HEK293 (cell line): ENCODE measurements around the gene LMO1.

Source experiments
- CTCF ChIA-PET: fragments of 350-600 bp; formaldehyde crosslinking; extraction: SDS; loops from one replicate; lab custom pipeline; 2021; ENCODE audit warnings: antibody characterized with exemption; lab: Yijun Ruan, JAX
- POLR2A ChIA-PET: fragments of 300-600 bp; formaldehyde crosslinking; extraction: SDS; loops from one replicate; lab custom pipeline; 2020; ENCODE audit warnings: antibody characterized with exemption, inconsistent platforms; lab: Yijun Ruan, JAX
- H3K27ac ChIP-seq: fragments of 200-500 bp; sonication (Bioruptor generic); 2 replicates; pipeline ENCODE4 v1.5.1; 2014; ENCODE audit warnings: low read depth, low read length, control low read depth, inconsistent platforms; ENCODE audit errors: extremely low read depth
- H3K36me3 ChIP-seq, 2 experiments: fragments of 200-500 bp in 1 of 2; sonication (Bioruptor generic) in 1 of 2; 1 replicate in 1 of 2; 2 replicates in 1 of 2; pipeline ENCODE4 v1.5.1; 2014 to 2017; ENCODE audit warnings: inconsistent platforms in 2 of 2, low read length in 2 of 2; ENCODE audit not compliant: control insufficient read depth in 2 of 2, insufficient read depth in 1 of 2
- H3K4me1 ChIP-seq: fragments of 200-500 bp; sonication (Bioruptor generic); 2 replicates; pipeline ENCODE4 v1.5.1; 2014; ENCODE audit warnings: mild to moderate bottlenecking, low read length, inconsistent platforms; ENCODE audit not compliant: control insufficient read depth, insufficient read depth
- H3K4me3 ChIP-seq: 2 replicates; pipeline ENCODE4 v1.5.1; 2011; ENCODE audit warnings: low read depth, mild to moderate bottlenecking, control low read depth, low read length, moderate library complexity
- H3K9me3 ChIP-seq: fragments of 200-500 bp; sonication (Bioruptor generic); 2 replicates; pipeline ENCODE4 v1.5.1; 2014; ENCODE audit warnings: low read depth, low read length, inconsistent platforms; ENCODE audit not compliant: control insufficient read depth, insufficient read depth
- BCL11B ChIP-seq: fragments of 450-650 bp; formaldehyde crosslinking; IDR thresholded peaks from 2 replicates; pipeline ENCODE4 v1.5.1; 2016; ENCODE audit warnings: low read depth, missing biosample characterization, missing genetic modification characterization
- HIC1 ChIP-seq: fragments of 450-650 bp; formaldehyde crosslinking; IDR thresholded peaks from 2 replicates; pipeline ENCODE4 v1.5.1; 2016; ENCODE audit warnings: missing biosample characterization, missing genetic modification characterization
- MYNN ChIP-seq: fragments of 450-650 bp; formaldehyde crosslinking; IDR thresholded peaks from 2 replicates; pipeline ENCODE4 v1.5.1; 2016; ENCODE audit warnings: missing biosample characterization, missing genetic modification characterization, borderline replicate concordance
- TCF7L2 ChIP-seq: IDR thresholded peaks from 2 replicates; pipeline ENCODE4 v1.6.1; 2011; ENCODE audit warnings: low read depth, mild to moderate bottlenecking, inconsistent platforms, low read length, moderate library complexity, borderline replicate concordance
- ZBTB1 ChIP-seq: fragments of 450-650 bp; formaldehyde crosslinking; IDR thresholded peaks from 2 replicates; pipeline ENCODE4 v1.5.1; 2016; ENCODE audit warnings: missing biosample characterization, missing genetic modification characterization
- ZBTB21 ChIP-seq: fragments of 450-650 bp; formaldehyde crosslinking; IDR thresholded peaks from 2 replicates; pipeline ENCODE4 v1.5.1; 2017; ENCODE audit warnings: missing biosample characterization, missing genetic modification characterization
- ZFP3 ChIP-seq: fragments of 450-650 bp; formaldehyde crosslinking; IDR thresholded peaks from 2 replicates; pipeline ENCODE4 v1.5.1; 2016; ENCODE audit warnings: low read depth, missing biosample characterization, missing genetic modification characterization
- ZIC2 ChIP-seq: fragments of 450-650 bp; formaldehyde crosslinking; IDR thresholded peaks from 2 replicates; pipeline ENCODE4 v1.5.1; 2016; ENCODE audit warnings: missing biosample characterization, missing genetic modification characterization
- ZNF146 ChIP-seq: fragments of 450-650 bp; formaldehyde crosslinking; IDR thresholded peaks from 2 replicates; pipeline ENCODE4 v1.5.1; 2016; ENCODE audit warnings: missing biosample characterization, missing genetic modification characterization
- ZNF18 ChIP-seq: fragments of 450-650 bp; formaldehyde crosslinking; IDR thresholded peaks from 2 replicates; pipeline ENCODE4 v1.5.1; 2016; ENCODE audit warnings: missing biosample characterization, missing genetic modification characterization
- ZNF221 ChIP-seq: fragments of 450-650 bp; formaldehyde crosslinking; IDR thresholded peaks from 2 replicates; pipeline ENCODE4 v1.5.1; 2017; ENCODE audit warnings: missing biosample characterization, missing genetic modification characterization, borderline replicate concordance
- ZNF335 ChIP-seq: fragments of 450-650 bp; formaldehyde crosslinking; conservative IDR thresholded peaks from 2 replicates; pipeline ENCODE4 v1.5.1; 2016; ENCODE audit warnings: missing biosample characterization, missing genetic modification characterization
- ZNF350 ChIP-seq: fragments of 450-650 bp; formaldehyde crosslinking; IDR thresholded peaks from 2 replicates; pipeline ENCODE4 v1.5.0; 2017; ENCODE audit warnings: missing biosample characterization, mild to moderate bottlenecking, missing genetic modification characterization
- ZNF391 ChIP-seq: fragments of 450-650 bp; formaldehyde crosslinking; IDR thresholded peaks from 2 replicates; pipeline ENCODE4 v1.5.1; 2016; ENCODE audit warnings: low read depth, missing biosample characterization, missing genetic modification characterization, borderline replicate concordance
- ZNF404 ChIP-seq: fragments of 450-650 bp; formaldehyde crosslinking; IDR thresholded peaks from 2 replicates; pipeline ENCODE4 v1.5.1; 2017; ENCODE audit warnings: missing biosample characterization, missing genetic modification characterization
- ZNF426 ChIP-seq: fragments of 450-650 bp; formaldehyde crosslinking; IDR thresholded peaks from 2 replicates; pipeline ENCODE4 v1.5.1; 2017; ENCODE audit warnings: missing biosample characterization, missing genetic modification characterization, mild to moderate bottlenecking, inconsistent platforms, moderate library complexity
- ZNF555 ChIP-seq: fragments of 450-650 bp; formaldehyde crosslinking; conservative IDR thresholded peaks from 2 replicates; pipeline ENCODE4 v1.5.1; 2017; ENCODE audit warnings: missing biosample characterization, mild to moderate bottlenecking, missing genetic modification characterization, inconsistent platforms
- ZNF560 ChIP-seq: fragments of 450-650 bp; formaldehyde crosslinking; IDR thresholded peaks from 2 replicates; pipeline ENCODE4 v1.5.1; 2017; ENCODE audit warnings: missing biosample characterization, missing genetic modification characterization, borderline replicate concordance
- ZNF596 ChIP-seq: fragments of 450-650 bp; IDR thresholded peaks from 2 replicates; pipeline ENCODE4 v1.5.0; 2018; ENCODE audit warnings: missing biosample characterization, mild to moderate bottlenecking, missing genetic modification characterization, moderate library complexity
- ZNF621 ChIP-seq: fragments of 450-650 bp; formaldehyde crosslinking; IDR thresholded peaks from 2 replicates; pipeline ENCODE4 v1.5.1; 2017; ENCODE audit warnings: missing biosample characterization, missing genetic modification characterization
- ZNF645 ChIP-seq: fragments of 450-650 bp; formaldehyde crosslinking; IDR thresholded peaks from 2 replicates; pipeline ENCODE4; 2016; ENCODE audit warnings: missing biosample characterization, missing genetic modification characterization
- ZNF747 ChIP-seq: fragments of 450-650 bp; formaldehyde crosslinking; IDR thresholded peaks from 2 replicates; pipeline ENCODE4 v1.5.1; 2016; ENCODE audit warnings: missing biosample characterization, missing genetic modification characterization
- ZNF777 ChIP-seq: fragments of 450-650 bp; formaldehyde crosslinking; IDR thresholded peaks from 2 replicates; pipeline ENCODE4 v1.5.1; 2017; ENCODE audit warnings: missing biosample characterization, missing genetic modification characterization, borderline replicate concordance
- ZNF791 ChIP-seq: fragments of 450-650 bp; formaldehyde crosslinking; IDR thresholded peaks from 2 replicates; pipeline ENCODE4 v1.5.1; 2016; ENCODE audit warnings: missing biosample characterization, missing genetic modification characterization
- ZNF843 ChIP-seq: fragments of 450-650 bp; formaldehyde crosslinking; IDR thresholded peaks from 2 replicates; pipeline ENCODE4 v1.5.1; 2016; ENCODE audit warnings: missing biosample characterization, missing genetic modification characterization
- ZSCAN23 ChIP-seq: fragments of 450-650 bp; formaldehyde crosslinking; IDR thresholded peaks from 2 replicates; pipeline ENCODE4 v1.5.1; 2016; ENCODE audit warnings: missing biosample characterization, missing genetic modification characterization
- ZXDB ChIP-seq: fragments of 450-650 bp; formaldehyde crosslinking; IDR thresholded peaks from 2 replicates; pipeline ENCODE4 v1.5.1; 2016; ENCODE audit warnings: missing biosample characterization, missing genetic modification characterization

Gene LMO1

GRCh38 chr11:8267280-8267679 lies 3.6 kb upstream of the LMO1 start:
- H3K9me3 ChIP-seq, result no peaks in the 10 kb centered on the region
- POLR2A ChIA-PET, result no interaction called here
- no peaks in the 10 kb centered on the region for H3K4me1 ChIP-seq
- CTCF ChIA-PET, result interaction anchor here (1.1 to 1.2 kb wide), 2 partner anchors 44 to 47 kb away, joined by 3 to 5 read pairs; no protein-coding TSS in a partner anchor
- no peak for TF ChIP-seq ZNF621 (tag by site-specific recombination)
- TF ChIP-seq ZNF747 (tag by site-specific recombination), result no peak
- TF ChIP-seq ZNF221 (tag by site-specific recombination), result no peak
- no peak for TF ChIP-seq ZNF555
- TF ChIP-seq TCF7L2, result no peak
- no peak for TF ChIP-seq MYNN
- no peak for TF ChIP-seq ZNF391
- no peak for TF ChIP-seq ZNF404 (tag by site-specific recombination)
- TF ChIP-seq ZBTB1 (tag by site-specific recombination), result no peak
- no peak for TF ChIP-seq ZNF146 (tag by site-specific recombination)
- no peak for TF ChIP-seq ZIC2
- no peak for TF ChIP-seq ZNF350
- TF ChIP-seq, all 188 proteins: peak for 0
- Histone ChIP-seq H3K4me3 (no peak overlapping the region), H3K36me3 (no peaks in the 10 kb centered on the region), H3K27ac (no peak overlapping the region)

GRCh38 chr11:8266246-8267241 lies 2.9 kb upstream of the LMO1 start:
- no peaks in the 10 kb centered on the region for H3K36me3 ChIP-seq
- no peak overlapping the region for H3K4me3 ChIP-seq
- no peaks in the 10 kb centered on the region for H3K9me3 ChIP-seq
- ChIA-PET POLR2A (no interaction called here), CTCF (interaction anchor here (0.6 to 4.5 kb wide), 10 partner anchors 9 to 343 kb away, joined by 3 to 75 read pairs (median 5); no protein-coding TSS in a partner anchor)
- no peak overlapping the region for H3K27ac ChIP-seq
- TF ChIP-seq HIC1, result no peak
- no peak for TF ChIP-seq ZXDB (tag by site-specific recombination)
- no peak for TF ChIP-seq ZBTB21 (tag by site-specific recombination)
- no peak for TF ChIP-seq ZNF560
- no peak for TF ChIP-seq ZNF777
- TF ChIP-seq ZSCAN23 (tag by site-specific recombination), result no peak
- TF ChIP-seq ZNF426 (tag by site-specific recombination), result no peak
- no peak for TF ChIP-seq ZFP3 (tag by site-specific recombination)
- no peak for TF ChIP-seq BCL11B
- no peak for TF ChIP-seq ZNF791 (tag by site-specific recombination)
- no peak for TF ChIP-seq ZNF335 (tag by site-specific recombination)
- TF ChIP-seq ZNF596 (tag by site-specific recombination), result no peak
- TF ChIP-seq ZNF645 (tag by site-specific recombination), result no peak
- no peak for TF ChIP-seq ZNF18 (tag by site-specific recombination)
- no peak for TF ChIP-seq ZNF843 (tag by site-specific recombination)
- H3K4me1 ChIP-seq, result no peaks in the 10 kb centered on the region
